DMS153 treated with DMSO at 0.1 percent for 48 hours (cell line): ENCODE data around the gene NUP214.
A peak's percentile ranks its signal among the peaks of the same experiment; 100 is the strongest.

Experiments used
- DNase-seq: peaks from one replicate; lab custom pipeline; 2025; ENCODE audit not compliant: unreplicated experiment; lab: John Stamatoyannopoulos, UW

NUP214 gene

DNA sequence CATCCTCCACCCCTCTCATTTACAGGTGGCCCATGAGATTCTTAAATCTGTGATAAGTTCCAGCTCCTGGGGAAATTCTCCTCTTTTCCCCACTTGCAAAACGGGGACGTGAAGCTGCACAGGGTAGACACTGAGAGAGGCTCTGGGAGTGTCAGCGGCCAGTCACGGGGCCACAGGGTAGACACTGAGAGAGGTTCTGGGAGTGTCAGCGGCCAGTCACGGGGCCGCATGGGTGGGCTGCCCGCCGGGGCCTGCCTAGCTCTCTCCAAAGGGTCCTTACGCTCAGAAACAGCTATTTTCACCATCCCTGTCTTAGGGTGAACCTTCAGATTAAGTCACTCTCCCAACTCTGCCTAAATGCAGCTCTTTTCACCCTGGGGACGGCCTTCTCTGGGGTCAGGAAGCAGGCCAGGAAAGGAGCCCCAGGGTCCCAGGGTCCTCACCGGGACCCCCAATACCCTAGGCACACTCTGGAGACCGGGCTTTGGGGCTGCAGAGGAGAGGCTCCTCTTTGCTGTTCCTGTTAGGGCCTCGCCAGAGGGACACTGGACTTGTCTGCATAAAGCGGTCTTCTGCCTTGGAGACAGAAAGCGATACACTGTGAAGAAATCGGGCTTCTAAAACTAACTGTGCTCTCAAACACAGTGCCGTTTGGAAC lies 149.4 kb downstream of the NUP214 start:
- DNase-seq, result no peak

DNA sequence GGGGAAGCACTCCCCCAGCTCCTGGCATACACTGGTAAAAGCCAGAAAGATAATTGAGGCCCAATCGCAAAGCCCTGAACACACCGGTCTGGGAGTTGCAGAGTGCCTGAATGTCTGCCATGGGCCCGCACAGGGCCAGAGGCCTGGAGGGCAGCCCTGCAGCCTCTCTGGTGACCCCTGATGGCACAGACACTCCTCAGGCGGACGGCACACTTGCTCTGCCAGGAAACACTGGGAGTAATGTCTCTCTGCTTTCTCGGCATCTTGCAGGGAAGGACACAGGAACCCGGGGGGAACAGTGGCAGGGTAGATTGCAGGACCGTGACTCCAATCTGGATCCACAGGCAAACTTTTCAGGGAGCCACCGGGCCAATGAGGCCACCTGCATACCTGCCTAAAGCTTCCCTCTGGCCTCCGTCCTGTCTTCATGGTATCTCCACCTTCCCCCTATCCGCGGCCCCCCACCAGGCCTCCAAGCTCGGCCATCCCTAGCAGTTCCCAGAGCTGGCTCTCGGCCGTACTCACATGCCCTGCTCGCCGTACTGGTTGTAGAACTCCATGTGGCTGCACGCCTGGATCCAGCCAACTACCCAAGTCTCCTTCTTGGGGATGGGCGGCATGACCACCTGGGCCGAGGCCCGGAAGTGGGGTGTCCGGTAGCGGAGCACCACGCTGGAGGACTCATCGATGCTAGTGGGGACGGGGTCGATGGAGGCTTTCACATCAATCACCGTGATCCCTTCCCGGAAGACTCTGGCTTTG lies 150.1 kb downstream of the NUP214 start:
- DNase-seq, result no peak

DNA sequence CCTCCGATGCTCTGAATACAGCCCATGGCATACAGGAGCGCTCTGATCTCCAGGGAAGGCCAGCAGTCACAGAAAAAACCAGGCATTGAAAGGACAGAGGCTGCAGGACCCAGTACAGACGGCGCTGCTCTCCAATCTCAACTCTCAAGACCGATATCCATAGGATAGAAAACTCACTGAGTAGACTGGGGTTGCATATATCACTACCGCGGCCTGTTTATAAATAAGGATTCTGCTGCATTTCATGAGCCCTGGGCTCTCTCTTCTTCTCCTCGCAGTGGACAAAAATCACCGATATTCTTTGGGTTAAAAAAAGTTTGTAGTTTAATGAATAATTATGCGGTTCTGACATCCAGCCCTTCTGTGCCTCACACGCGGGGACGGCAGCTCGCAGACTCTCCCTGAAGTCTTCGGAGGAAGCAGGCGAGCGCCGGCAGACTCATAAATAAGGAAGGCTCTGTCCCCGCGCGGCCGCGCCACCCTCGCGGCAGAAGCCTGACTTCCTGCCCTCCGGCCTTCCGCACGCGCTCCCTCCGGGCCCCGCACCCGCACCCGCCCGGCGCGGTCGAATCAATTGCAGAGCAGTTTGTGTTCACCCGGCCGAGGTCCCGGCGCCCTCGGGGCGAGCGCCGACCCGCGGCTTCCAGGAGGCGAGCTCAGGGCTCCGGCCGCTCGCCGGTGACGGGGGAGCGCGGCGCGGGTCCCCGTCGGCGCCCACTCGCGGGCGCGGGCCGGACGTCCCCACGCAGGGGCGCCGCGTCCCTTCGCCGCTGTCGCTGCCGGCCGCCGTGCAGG lies 150.9 kb downstream of the NUP214 start, which contains the start of gene FAM78A:
TSS of gene FAM78A (minus strand) at position 417 of the 795 bp plus-strand sequence. CDS start at position 86, 331 bp downstream.
- DNase-seq, result no peak

DNA sequence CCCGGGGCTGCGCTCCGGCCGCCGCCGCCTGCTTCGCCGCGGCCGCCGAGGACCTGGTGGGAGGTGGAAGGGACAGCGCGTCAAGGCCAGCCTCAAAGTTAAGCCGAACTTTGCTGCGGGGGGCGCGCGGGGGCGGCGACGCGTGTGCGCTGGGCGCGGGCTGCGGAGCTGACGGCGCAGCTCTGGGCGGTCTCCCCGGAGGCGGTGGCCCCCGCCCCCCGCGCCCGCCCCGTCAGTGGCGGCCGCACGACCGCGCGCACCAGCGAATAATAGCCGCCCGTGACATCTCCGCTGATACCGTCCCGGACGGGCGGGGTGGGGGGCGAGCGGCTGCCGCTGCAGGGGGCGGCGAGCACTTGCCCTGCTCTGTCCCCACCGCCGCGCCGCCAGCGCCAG lies 151.5 kb downstream of the NUP214 start:
- DNase-seq, result no peak

DNA sequence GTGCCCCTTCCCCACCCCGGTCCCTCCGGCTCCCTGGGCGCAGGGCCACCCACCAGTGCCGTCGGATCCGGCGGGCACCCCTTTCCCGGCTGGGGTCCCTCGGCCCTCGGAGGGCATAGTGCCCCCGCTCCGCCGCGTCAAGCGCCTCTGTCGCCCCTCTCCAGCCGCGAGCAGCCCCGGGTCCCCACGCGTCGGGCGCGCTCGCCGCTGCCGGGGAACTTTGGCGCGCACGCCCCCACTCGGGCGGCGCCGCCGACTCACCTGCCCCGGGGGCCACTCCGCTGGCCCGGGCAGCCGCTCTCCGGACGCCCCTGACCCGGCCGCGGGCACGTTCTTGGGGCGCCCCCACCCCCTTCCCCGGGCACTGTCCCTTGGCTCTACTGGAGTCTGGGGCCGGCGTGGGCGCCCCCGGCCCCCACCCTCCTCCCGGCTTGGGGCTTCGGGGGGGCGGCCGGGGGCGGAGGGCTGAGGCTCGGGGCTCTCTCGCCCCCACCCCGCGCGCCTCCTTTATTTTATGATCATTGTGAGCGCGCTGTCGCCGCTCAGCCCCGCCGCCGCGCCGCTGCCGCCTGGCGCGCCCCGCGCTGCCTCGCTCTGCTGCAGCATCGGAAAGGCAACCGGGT lies 152.0 kb downstream of the NUP214 start:
- no peak for DNase-seq

DNA sequence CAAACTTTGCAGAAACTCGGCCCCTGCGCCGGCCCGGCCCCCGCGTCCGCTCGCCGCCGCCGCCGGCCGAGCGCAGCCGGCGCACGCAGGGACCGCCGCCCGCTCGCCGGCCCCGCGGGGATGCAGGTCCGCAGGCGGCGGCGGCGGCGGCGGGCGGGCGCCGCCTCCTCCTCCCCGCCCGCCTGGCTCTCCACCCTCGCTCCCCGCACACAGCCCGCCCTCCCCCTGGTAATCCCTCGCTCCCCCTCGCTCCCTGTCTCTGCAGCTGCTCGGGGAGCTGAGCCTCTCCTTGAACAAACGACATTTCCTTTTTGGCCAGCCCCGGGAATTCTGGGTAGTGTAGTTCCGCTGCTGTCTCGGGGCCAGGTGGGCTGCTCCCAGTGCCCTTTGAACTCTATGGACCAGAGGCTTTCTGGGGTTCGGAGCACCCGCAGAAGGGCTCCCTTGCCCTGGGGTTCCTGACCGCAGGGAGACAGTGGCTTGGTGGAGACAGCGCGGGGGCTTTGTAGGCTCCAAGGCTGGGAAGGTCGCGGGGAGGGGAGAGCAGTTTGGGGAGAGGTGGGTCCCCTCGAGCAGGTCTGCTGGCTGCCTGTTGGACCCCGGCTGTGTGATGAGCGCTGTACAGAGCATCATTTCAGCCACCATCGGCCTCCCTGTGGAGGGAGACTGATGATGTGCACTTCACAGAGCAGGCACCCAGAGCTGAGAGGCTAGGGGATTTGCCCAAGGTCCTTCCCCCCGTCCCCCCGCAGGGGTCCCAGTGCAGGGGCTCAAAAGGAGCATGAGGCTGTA lies 152.7 kb downstream of the NUP214 start:
- peak; percentile 37 for DNase-seq

DNA sequence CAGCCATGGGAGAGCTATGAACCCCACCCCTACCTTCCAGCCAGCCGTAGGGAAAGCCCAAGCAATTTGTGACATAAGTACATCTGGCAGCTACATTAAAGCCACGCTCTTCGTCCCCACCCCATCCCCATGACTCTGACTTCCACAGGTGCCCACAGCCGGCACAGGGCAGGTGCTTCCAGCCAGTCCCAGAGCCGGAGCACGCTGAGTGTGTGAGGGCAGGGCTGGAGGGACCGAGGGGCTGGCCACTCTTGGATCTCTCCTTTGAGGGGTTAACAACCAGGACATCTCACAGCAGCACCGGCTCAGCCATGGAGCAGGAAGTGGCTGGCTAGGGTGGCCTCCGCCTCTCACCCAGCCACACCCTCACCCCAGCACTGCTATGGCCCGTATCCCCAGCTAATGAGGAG lies 153.3 kb downstream of the NUP214 start:
- DNase-seq, result no peak

DNA sequence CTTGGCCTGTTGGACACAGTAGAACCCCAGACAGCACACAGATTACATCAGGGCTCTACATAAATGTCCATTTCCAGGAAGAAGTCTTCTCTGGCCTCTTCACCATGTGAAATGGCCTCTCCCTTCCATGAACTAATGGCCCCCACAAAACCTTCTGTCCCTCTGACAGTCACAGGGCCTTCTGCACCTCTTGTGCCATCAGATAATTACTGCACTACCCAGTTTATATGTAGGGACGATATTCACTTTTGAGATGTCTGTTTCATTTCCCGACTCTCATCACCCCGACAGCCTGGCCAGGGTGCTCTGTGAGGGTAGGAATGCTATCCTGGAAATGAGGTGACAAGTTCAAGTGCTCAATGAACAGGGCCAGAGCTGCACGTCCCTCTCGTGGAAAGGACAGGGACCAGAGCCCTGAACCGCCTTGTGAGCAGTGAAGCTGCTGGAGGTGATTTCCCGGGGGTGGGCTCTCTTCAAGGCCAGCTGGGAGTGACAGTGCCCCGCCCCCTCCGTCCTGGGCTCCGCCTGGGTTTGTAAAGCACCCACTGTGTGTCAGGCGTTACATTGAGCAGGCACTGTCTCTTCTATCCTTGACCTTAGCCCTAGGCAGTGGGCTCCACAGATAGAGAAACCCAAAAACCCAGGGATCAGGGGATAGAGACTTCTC lies 153.9 kb downstream of the NUP214 start:
- DNase-seq, result no peak

DNA sequence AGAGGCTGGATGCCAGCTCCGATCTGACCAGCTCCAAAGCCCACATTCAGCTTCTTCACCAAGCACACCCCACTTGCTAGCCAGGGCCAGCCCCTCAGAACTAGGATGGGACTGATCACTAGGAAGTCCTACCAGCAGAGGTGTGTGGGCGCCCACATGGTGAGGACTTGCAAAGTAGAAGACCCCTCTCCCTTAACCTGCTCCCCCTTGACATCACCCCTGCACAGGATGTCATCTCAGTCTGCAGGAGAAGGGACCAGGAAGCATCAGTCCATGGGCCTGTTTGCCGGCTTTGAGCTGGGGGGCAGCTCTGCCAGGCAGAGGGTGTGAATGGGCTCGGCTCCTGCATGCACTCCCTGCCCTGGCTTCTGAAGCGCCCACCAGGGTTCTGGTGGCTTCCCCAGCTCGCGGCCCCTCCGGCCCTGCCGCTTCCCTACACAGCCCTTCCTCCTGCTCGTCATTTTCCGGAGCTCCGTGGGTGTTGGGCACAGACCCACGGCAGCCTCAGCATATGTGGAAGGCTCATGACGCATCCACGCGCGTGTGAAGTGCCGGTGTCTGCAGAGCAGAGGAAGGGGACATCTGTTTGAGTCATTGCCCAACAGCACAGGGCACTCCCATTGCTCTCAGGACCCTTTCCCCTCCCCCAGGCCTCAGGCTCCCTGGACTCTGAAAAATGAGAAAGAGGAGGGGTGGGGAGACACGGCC lies 154.6 kb downstream of the NUP214 start:
- DNase-seq, result no peak

DNA sequence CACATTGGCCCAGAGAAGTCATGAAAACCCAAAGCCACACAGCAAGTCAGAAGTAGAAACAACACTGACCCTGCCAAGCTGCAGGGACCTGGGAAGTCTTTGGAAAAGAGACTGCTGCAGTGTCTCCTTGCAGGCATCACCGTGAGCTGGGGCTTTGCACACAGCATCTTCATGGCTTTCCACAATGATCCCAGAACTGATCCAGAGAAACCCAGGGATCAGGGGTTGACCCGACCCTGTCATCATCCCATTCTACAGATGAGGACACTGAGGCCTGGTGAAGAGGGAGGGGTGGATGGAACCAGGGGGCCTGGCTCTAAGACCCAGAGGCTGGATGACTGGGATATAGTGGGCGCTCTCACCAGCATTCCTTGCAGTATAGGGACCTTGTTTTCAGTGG lies 155.3 kb downstream of the NUP214 start:
- no peak for DNase-seq

DNA sequence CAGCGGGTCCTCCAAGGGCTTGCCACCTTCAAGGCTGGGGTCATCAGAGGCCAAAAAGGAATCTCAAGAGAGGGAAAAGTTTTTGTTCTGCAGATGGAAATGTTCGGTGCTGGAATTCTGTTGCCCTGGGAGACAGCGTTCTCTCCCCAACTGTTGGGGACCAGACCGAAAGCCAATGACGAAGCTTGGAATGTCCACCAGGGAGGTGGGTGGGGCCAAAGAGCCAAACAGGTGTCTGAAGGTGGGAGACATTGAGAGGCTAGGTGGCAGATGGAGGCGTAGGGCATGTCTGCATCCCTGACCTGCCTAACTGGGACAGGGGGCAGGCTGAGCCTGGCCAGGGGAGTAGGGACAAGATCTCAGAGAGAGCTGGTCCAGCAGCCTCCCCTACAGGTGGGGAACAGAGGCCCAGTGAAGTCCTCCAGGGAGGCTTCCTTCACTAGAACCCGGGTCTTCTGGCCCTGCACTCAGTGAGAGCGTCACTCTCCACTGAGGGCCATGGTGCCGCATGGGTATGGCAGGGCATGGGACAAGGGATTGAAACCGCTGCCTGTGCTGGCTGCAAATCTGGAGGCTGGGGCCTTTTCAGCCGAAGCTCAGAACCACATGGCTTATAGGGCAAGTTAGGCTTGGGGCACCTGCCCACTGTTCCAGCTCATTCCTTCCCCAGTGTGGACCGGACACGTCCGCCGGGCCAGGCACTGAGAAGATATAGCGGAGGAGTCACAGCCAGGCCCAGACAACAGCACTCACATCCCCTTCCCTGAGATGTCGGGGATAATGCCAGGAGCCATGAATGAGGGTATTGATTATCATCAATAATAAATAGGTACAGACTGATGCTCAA lies 156.0 kb downstream of the NUP214 start:
- no peak for DNase-seq

DNA sequence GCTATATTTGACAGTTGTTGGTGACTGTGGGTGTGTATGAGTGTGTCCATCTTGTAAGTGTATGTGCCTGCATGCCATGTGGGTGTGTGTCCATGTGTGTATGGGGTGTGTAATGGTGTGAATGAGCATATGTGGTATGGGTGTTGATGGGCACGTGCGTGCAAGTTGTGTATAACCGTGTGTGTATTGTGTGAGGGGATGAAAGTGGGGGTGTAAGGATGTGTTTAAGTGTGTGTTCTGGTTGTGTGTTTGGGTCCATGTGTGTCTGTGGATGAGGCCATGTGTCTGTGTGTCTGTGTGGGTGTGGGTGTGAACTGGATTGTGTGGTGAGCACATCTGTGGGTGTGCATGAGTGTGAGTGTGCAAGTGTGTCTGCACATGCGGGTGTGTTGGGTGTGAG lies 156.8 kb downstream of the NUP214 start:
- no peak for DNase-seq

DNA sequence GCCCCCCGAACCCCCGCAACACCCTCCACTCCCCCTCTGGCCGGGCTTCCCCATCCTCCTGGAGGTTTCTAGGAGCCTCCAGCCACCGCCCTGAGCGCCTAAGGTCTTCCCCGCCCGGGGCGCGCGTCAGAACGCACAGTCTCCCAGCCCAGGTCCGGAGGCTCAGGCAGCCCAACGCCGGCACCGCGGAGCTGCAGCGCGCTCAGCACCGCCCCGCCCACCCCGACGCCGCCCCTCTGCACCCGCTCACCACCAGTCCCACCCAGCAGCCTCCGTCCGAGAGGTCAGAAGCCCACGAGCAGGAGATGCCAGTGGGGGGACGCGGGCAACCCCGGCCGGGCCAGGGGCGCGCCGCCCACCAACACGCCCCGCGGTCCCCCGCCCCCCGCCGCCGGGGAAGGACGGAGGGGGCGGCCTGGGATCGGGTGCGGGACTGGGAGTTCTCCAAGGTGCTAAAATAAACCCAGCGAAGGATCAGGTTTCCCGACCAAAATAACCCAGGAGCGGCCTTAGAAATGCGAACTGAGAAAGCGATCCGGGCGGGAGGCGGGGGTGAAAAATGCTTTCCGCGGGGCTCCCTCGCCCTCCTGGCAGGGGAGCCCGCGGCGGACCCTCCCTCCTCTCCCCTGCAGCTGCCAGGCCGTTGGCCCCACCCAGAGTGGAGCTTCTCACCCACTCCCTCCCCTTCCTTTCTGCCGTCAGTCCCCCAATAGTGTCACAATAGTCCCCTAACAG lies 157.5 kb downstream of the NUP214 start:
- DNase-seq, result no peak
